GM19395 (cell line): ENCODE data around the gene ZFHX2.

Experiments
- ATAC-seq: cut with Tn5 transposase; IDR thresholded peaks from one replicate; pipeline ENCODE4 v1.9.1; 2021; ENCODE audit warnings: mild to moderate bottlenecking, moderate library complexity; ENCODE audit not compliant: unreplicated experiment

Gene ZFHX2

DNA sequence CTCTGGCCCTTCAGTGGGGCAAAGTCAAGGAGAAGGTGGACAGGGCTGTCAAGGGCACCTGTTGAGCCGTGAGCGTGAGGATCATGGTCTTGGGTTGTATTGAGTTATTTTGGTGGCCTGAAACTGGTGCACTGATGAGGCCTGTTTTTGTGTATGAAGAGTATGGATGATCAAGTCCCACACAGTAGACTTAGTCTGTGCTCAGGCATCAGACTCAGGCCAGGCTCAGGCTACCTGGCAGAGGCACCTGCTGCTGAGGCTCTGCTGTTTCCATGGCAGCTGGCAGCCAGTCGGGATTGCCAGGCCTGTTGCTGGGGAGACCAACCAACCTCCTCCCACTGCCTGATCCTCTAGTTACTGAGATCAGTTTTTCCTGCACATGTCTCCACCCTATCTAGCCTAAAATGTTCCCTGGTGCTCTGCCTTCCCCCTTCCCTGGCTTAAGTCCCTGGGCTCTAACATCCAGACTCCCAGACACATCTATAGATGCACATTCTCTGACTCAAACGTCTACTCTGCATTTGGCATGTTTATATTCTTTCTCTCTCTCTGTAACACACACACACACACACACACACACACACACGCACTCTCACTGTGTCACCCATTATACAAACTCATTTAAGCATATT lies 21.9 kb upstream of the ZFHX2 start:
- ATAC-seq = no peak

DNA sequence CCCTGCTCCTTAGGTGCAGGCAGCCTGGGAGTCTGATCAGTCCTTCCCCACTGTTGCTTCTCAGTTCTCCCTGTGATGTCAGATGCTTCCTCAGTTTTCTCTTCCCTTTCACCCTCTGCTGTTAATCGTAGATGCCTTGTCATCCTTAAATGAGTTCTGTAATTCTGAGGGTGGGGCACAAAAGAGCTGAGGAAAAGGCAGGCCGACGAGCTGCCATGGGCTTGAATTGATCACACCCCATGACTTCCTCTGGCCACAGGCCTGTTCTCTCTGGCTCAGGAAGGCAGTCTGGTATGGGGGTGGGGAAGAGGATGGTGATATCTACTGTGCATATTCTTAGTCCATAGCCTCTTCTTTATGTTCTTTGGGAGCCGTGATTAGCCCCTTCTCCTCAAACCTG lies 21.3 kb upstream of the ZFHX2 start:
- ATAC-seq = no peak

DNA sequence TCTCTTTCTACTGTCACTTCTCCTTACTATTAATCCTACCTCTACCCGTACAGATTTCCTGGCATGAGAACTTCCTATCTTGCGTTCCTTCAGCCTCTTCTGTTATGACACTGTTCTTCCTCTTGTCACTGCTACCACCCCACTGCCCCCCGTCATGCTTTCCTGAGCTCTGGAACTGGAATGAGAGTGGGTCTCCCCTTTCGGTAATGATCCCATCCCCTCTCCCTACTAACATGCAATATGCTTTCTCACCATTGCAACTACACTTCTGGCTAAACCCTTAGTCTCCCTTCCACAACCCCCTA lies 20.9 kb upstream of the ZFHX2 start:
- no peak for ATAC-seq

DNA sequence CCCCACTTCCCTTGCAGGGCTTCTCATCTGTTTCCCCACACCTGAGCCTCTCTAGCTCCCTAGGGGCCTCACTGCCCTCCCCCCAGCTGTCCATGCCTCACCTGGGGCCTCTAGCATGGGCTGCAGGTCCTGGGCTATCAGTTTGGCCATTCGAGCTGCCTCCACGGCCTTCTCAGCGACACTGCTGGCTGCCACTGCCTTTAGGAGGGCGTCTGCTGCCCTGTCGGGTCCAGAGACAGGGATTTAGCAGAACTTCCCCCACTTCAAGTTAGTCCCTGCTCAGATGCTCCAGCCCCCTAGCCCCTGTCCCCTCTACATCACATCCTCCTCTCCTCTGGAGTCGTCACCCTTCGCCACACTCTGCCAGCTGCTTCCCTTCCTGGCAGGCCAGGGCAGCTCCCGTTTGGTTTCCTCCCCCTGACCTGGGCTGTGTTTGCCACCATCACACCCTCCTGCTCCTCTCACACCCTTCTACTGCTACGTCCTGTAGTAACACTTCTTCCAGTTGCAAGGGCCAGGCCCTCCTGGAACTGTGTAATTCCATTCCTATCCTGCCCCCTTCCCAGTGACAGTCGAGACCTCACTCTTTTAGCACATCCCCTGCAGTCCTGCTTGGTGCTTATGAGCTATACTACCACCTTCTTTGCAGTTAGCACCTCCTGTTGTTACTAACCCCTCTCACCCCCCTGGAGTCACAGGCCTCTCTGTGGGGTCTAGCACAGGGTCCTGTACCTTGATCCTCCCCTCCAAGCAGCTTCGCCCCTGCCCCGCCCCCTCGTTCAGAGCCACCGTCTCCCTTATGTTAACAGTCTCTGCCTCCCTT lies 20.3 kb upstream of the ZFHX2 start:
- ATAC-seq = no peak

DNA sequence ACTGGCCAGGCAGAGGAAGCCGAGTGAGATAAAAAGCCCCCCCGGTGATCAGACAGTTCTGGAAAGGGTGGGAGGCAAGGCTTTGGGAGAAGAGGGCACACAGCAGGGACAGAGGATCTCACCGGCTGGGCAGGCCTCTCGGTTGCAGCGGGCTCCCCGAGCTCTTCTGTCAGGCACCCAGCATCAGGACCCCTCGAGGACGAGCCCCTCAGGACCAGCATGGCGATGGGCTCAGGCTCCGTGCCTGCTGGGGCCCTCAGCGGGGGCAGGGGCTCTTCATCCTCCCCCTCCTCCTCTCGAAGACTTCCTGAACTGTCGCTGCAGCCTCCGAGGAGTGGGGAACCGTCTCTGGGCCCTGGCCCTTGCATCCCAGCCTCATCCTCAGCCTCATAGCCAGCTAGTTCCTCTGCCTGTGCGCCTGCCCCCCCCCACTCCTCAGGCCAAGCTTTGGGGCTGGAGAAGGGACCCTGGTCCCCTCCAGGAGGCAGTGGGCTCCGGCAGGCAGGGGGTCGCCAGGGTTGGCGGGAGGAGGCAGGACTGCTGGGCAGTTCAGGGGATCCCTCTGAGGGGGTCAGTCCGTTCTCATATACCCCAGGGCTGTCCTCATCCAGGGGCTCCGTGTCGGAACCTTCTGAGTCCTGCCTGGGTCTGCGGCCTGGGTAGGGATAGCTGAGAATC lies 19.4 kb upstream of the ZFHX2 start:
- no peak for ATAC-seq

DNA sequence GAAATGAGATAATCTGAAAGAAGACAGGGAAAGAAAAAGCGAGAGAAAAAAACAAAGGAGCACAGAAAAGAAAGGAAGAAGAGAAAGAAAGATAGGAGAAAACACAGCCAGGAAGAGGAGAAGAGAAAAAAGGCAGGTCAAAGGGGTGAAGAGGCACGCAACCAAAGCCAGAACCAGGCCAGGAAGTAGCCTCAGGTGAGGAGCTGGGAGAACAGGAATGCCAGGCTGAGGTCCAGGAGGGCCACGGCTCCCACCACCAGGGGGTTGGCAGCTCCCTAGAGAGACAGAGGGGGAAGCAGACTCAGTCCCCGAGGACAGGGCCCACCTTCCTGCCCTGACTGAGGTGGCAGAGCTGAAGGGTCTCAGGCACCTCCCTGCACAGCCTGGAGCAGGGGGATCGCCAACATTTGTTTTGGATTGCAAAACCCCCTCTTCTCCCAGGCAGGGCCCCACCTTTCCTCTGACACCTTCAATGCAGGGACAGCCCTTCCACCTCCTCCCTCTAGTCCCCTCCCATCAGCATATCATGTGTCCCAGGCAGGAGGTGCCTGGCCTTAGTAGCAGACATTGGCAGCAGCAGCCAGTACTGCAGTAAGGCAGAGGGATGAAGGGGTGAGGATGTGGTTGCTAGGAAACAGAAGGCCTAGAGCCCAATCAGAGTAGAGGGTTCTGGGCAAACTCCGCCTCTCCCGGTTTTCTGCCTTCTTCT lies 18.0 kb upstream of the ZFHX2 start:
- ATAC-seq = no peak

DNA sequence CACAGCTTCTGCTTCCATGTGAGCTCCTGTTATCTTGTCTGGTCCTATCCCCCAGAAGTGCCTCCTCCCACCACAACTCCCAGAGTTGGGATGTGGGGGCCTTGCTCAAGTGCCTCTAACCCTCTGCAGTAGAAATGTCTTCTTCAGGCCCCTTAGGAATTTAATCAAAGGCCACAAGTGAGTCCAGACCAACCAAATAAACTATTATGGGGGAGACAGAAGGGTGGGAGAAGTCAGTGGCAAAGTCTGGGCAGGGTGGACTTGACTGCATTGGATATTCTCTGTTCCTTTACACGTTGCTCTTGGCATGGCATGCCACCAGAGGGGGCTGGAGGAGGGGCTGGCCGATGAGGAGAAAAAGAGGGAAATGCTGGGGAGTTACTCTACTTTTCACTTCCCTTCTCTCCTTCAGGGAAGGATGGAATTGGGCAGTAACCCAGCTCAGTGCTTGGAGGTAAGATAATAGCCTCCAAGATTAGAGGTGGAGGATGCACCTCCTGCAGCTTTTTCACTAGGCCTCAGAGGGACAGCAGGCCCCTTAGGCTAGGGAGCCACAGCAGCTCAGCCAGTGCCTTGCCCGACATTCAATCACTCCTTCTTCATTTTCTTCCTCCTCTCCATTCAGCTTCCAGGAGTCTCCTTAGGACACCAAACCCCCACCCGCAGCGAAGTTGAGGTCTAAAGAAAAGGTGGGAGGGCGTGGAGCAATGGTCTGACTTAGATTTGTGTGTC lies 17.2 kb upstream of the ZFHX2 start:
- ATAC-seq = no peak

DNA sequence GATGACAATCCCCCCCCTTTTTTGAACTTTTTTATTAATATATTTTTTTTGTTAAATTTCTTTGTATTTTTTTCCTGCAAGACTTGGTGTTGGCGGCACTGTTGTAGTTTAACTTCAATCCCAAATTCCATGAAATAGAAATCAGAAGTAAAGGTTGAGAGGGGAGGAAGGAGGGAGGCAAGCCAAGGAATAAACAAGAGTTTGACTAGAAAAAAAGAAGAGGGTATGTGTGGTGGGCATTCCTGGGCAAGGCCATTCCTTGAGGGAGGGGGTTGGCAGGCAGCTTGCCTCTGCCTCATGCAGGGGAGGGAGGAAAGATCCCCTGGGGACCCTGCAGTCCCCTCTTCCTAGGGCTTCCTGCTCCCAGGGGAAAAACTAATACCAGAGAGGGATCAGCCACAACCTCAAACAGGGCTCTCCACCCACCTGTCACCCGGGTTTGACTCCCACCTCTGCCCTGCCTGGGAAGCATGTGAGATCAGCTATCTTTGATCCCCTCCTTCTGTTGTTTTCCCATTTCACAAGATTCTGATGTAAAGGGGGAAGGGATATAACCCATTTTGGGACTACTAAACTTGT lies 16.5 kb upstream of the ZFHX2 start:
- ATAC-seq = no peak

DNA sequence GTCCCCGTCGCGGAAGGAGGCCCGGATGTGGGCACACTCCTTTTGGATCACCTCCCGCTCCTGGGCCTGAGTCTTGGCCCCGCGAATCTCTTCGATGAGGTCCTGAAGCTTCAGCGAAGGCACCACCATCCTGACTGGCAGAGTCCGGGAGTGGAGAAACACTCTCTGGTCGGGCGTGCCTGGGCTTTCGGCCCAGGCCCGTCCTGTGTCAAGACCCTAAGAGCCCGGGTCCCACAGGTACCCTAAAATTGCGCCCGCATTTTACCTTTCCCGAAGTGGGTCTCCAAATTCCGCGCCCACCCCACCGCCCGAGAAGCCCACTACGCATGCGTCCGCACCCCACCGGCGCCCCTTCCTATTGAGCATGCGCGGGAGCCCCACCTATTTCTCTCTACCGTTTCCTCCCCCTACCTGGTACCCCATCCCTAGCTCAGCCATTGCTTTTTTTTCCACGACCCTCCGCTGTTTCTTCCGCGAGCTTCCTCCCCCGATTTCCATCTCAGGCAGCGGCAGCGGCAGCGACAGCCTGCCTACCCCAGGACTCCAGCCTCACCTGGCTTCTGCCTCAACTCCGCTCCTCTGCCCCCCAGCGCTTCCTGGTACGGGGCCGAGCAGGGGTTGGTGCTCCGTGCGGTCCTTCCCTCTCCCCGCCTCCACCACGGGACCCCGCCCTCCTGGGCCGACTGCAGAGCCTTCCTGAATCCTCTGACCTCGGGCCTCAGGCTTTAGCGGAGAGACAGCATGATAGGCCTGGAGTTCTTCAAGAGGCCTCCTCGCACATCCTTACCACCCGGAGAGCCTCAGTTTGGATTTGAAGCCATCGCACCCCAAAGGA lies 15.8 kb upstream of the ZFHX2 start, which contains the start of gene AP1G2:
Gene AP1G2, minus strand, starts transcription at position 606 of the 835 bp plus-strand sequence. Its CDS starts 477 bp downstream, at position 129.
- peak; percentile 88 for ATAC-seq

DNA sequence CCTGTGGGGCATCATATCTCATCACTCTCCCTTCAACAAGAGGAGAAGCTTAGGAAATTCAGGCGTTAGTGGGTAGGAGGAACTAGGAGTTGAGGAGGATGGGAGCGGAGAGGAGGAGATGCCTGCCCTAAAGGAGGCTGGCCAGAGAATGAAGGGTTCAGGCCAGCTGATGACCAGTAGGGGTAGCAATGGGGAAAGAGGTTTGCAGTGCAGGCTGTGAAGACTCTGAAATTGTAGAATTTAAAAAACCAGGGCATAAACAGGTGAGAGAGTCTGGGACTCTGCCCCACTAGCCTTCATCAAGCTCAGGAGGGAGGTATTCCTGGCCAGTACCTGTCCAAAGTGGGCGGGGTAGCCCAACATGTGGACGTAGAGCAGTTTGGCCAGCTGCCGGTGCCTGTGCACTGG lies 15.2 kb upstream of the ZFHX2 start:
- peak; percentile 8 for ATAC-seq

DNA sequence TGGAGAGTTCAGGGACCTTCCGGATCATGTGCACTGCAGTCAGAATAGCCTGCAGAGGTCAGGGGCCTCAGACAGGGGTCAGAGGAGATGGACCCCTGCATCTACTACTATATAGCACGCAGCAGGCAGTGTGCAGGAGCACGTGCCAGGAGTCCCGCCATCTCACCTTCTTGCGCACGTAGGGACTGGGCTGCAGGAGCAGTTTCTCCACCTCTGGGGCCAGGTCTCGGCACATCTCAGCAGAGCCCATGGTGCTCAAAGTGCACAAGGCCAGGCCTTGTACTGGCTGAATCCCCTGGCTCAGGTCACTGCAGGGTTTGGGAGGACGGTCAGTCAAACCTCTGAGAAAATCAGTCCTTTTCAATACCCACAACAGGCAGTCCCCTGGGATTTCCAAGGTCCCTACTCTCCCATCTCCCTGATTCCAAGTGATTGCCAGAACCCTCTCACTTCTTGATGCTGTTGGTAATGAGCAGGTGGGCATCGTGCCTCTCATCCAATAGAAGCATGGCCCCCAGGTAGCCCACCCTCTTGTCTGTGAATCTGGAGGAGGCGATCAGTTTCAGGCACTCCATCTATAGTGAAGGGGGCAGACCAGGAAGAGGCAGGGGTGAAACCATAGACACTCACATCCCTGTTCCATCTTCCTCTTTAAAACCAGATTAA lies 14.7 kb upstream of the ZFHX2 start:
- no peak for ATAC-seq

DNA sequence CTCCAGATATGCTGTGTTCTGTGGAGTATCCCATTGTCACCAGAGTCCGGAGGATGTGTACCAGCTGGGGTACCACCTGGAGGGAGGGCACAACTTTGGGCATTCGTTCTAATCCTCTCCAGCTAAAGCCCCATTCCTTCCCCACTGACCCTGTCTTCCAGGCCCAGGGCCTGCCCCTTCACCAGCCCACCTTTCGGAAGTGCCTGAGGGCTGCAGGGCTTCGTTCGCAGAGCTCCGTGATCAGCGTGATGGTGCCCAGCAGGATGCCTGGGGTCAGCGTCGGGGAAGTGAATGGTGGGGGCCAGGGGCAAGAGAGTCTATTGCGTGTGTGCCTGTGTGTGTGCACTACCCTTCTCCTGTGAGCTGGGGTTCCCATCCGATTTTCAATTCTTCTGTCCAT lies 14.1 kb upstream of the ZFHX2 start:
- no peak for ATAC-seq

DNA sequence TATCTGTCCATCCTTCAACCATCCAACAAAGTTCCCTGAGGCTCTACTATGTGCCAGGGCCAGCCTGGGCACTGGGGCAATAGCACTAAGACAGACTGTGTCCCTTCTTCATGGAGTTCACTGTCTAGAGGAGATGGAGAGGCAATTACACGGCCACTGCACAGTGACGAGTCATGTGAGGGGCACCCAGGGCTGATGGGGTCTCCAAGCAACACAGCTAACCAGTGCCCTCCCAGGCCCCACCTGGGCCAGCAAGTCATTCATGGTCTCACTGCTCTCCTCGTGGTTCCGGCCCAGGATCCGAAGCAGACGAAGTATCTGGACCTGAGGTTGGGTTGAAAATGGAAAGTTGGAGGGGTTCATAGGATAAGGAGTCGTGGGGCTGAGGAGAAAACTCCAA lies 13.3 kb upstream of the ZFHX2 start:
- ATAC-seq = no peak

DNA sequence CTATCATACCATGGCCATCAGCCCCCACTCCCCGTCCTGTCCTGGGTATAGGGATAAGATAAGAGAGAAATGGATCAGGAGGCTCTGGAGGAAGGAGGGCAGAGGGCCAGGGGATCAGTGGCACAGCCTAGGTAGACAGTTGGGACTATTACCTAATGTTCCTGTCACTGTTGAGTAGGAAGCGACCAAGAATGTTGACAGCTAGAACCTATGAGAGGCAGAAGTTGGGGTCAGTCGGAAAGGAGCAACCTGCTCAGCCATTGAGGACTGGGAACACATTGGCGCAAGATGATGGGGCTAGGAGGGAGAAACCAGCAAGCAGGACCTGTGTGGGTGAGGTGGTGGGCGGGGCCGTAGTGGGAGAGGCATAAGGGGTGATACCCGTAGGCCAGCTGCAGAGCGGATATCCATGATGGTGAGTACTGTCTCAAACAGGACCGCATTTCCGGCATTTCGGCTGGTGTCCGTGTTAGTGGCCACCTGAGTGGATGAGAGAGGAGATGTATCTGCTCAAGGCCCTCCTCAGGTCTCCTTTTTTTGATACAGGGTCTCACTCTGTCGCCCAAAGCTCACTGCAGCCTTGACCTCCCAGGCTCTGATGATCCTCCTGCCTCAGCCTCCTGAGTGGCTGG lies 12.7 kb upstream of the ZFHX2 start:
- ATAC-seq = no peak

DNA sequence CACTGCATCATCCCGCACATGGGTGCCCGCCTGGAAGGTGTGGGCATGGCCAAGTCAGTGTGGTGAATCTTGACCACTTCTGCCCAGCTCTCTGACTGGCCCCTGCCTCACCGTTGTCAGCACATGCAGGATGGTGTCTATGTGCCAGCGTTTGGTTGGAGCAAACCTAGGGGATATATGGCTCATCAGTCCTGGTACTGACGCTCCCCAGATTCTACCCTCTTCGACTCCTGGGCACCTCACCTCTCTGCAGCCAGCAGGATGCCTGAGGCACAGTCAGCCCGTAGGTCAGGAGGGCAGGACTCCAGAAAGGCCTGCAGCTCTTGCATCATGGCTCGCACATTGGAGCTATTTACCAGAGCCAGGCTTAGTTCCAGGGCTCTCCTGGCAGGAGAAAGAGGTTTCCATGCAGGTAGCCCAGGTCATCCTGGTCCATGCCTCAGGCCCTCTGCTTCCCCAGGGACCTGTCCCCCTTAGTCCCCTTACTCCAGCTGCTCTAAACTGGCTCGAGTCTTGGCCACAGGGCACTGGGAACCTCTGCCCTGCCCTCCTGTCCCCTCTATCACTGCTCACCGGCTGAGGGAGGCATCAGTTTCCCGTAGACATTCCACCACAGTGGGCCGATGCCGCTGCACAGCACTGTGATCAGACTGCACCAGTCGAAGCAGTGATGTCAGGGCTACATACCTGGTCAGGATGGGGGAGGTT lies 12.1 kb upstream of the ZFHX2 start:
- no peak for ATAC-seq

DNA sequence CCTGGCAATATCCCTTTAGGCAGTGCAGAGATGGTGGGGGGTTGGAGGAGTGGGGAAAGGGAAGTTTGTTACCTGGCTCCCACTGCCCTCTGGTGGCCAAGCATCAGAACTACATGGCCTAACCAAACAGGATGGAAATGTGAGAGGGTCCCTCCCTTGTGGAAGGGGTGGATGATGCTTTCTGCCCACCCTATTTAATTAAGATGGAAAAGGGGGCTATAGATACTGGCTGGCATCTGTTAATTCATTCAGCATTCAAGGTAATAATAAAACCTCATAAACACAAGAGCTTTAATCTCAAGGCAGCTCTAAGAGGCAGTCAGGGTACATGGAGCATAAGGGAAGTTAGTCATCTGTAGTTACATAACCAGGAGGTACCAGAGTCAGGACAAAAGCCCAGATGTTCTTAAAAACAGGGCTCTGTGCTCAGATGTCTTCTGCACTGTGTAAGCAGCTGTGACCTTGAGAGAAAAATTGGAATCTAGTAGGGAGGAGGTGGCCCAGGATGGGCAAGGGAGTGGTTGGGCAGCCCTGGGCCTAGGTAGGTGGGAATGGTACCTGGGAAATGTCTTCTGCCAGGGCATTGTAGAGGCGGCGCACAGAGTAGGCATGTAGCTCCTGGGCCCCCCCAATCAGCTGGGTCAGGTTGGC lies 11.4 kb upstream of the ZFHX2 start:
- ATAC-seq = no peak
